ENCODE measurements around the gene SETSIP.

DNA sequence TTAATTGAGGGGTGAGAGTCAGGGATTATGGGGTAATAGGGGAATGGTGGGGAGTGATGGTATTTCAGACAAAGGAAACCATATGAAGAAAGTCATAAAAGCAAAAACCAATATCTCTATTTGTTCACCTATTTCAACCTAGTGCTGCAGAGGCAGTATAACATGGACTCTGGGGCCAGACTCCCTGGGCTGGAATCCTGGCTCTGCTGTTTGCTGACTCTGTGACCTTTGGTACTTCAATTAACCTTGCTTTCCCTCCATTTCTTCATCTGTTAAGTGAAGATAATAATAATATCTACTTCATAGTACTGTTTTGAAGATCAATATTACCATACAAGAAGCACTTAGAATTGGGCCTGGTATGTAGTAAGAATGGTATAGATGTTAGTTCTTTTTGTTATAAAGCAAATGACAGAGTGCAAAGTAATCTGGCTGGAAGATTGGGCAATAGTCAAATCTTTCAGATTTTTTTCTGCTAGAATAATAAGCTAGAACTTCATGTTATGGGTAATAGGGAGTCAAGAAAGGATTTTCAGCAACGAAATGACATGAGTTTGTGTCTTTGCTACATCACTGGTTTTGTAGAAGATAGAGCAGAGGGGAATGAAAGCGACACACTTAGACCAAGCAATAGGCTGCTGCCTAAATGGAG, 36.4 kb downstream of the SETSIP start:
- TF ChIP-seq SPI1 (IDR thresholded peaks at IDR 0.05; ENCODE audit: low read depth, low read length) (no peak), POLR2A (IDR thresholded peaks at IDR 0.05; ENCODE audit: low read depth, low read length) (no peak), POLR2AphosphoS5 (IDR thresholded peaks at IDR 0.05; ENCODE audit: low read depth, low read length) (no peak)
